ENCODE results near the gene ATP8A2.

- TF ChIP-seq CTCF (IDR thresholded peaks at IDR 0.05) (no peak), POLR2AphosphoS5 (IDR thresholded peaks at IDR 0.05) (no peak), POLR2A (IDR thresholded peaks at IDR 0.05; ENCODE audit: low read depth) (no peak)
These were observed 154.1 kb downstream of the ATP8A2 start for GRCh38 chr13:25525884-25526283.
